Left lobe of liver (tissue), 2 donors: Measurements from ENCODE around the gene STAG2. TPM values are rescaled to one million over a fixed set of nuclear protein-coding genes. Genes with fewer than 3 reads are reported as not detected.
"Not testable (repeated sequence)": the region's sequence is repeated elsewhere in the genome, so short reads cannot be mapped to it uniquely, and the experiment has no call there.

Experiments
- ATAC-seq: fragments of 200-7000 bp; cut with Tn5 transposase; one replicate; pipeline ENCODE4 v1.9.1; 2020; ENCODE audit warnings: mild to moderate bottlenecking, moderate library complexity
- DNase-seq: peaks from one replicate; pipeline ENCODE4 v3.0.0-alpha.2; 2020; ENCODE audit warnings: low spot score
- total RNA-seq: library from RNA; stranded (reverse); gene quantifications from one replicate; pipeline ENCODE4 v1.2.1, GENCODE V29; 2021
- donor health status: DM: no; HTN: no; CAD: no; lungs with moderate emphysema.
- donor health status: DM: no; HTN: yes; CAD: no.

STAG2 gene
- 15.2 TPM for total RNA-seq

DNA sequence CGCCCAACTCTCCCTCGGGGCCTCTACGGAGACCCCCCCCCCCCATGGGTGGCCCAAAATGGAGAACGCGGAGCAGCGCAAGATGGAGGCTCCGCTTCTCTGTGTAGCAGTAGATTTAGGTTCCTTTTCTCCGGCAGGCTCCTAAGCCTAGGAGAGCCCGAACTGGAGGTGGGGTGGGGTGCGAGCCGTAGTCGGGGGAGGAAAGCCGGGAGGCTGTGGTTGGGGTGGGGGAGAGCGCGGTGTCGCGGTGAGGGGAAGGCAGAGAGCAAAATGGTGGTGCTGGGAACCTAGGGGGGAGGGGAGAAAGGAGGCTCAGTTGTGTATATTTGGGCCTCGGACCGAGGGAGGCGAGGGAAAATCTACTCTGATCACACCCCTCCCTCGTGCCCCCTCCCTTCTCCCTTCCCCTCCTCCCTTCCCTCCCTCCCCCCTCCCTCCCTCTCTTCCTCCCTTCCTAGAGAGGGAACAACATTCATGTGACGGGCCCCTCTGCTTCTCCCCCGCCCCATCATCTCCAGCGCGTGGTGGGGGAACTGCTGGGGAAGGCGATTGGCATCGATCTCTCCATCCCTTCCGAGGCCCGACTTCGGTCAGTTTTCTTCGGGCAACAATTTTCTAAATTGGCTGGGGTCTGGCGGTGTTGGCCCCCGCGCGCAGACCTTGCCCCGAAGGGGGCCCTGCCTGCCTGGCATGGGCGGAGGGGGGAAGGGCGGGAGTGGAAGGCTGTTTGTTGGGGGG, at the start of gene STAG2:
STAG2 (plus strand) TSS at position 439 of the 738 bp plus-strand sequence. CDS start 60,922 bp downstream, outside the sequence.
- peak; percentile 63 for ATAC-seq
- peak; percentile 76 for DNase-seq

DNA sequence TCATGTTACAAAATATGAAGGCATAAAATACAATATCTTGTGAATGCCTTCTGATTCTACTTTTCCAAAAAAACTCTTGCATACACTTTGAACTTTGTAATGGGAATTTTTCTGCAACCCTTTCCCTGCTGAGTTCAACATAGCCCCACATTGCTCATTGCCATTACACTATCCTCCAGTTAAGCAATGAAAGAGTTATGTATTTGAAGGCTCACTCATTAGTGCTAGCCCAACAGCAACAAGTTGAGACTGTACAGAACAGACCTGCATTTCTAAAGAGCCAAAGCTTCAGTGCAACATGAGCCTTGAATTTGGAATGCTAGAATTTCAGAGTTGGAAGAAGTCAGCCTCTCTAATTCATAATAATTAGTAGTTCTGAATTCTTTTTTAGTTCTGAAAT, 44.4 kb upstream of the STAG2 start:
- DNase-seq: no peak
- ATAC-seq: peak; percentile 69

DNA sequence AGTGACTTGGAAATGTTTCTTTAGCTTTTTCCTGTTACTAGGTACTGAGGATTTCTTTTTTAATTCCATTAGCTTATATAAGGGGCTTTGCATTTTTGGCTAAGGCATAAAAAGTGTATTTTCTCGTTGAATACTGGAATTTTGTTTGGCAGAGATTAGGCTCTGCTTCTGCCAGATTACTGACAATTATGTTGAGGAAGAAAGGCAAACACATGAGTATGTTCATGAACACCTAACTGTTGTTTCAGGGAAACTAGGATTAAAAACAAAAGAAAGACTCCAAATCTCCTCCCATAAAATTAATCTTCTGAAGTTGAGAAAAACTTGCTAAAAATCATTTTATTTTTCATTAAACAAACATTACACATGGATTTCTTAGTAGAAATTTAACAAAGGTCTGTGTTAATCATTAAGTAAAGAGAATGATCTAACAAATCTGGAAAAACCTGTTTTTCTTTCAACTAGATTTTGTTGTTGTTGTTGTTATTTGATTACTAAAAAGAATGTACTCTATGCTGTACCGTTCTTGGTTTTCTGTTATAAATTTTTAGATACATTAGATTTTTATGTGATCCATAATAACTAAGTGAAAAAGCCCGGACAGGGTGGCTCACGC, 43.3 kb upstream of the STAG2 start:
- DNase-seq (no peak), ATAC-seq (peak; percentile 24)

DNA sequence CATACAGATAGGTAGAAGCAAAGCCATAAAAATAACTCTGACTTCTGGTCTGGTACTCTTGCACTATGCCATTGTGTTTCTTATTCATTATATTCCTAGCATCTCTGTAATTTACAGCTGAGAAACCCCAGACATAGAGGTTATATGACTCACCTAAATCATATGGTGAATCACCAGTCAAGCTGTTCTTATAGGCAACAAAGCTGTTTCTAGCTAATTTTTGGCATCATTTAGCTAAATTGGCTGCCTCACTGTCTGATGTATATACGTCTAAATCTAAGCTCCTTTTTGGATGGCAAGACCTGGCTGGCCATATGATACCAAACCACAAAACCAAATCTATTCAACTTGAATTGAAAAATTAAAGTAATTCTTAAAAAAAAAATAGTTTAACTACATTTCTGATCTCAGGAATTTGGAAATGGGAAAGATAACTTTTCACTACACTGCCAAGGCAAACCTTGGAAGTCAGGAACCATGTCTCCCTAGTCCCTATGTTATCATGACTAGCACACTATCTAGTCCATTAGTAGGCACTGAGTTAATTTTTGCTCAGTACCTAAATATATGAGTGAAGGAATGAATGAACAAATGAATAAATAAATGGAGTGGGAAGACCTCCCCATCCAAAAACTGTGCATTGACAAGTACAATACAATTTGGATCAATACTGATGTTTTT, 41.3 kb upstream of the STAG2 start:
- DNase-seq (no peak), ATAC-seq (no peak)

DNA sequence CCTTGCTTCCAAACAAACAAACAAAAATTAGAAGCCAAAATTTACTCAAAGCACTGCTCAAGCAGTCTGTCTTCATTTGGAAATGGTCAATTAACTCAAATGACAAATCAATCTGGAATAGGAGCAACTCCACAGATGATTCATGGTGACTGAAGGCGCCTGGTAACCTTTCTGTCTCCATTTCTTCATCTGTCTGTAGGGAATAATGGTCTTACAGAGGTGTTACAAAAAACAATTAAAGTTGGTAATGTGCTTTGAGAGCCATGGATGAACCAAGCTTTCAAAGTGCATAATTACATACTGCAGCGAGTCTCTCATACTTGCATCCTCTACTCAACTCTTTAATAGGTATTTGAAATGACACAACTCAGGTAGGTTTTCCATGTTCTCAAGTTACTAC, 38.3 kb upstream of the STAG2 start:
- ATAC-seq (no peak), DNase-seq (no peak)

DNA sequence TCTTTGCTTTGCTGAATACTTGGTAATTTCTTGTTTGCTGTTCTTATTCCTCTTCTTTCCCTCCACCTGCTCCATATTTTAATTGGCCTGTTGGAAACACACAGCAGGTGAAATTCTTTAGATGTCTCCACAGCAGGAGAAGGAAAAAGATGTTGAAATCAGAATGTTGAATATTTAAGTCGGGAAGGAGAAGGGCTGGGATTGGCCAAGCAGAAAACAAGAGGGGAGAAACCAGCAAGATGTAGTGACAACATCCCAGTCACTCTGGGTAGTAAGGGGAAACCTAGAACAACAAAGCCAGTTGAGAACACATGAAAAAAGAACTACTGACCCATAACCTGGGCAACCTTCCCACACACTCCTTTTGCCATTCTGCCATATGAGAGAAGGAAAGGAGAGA, 37.3 kb upstream of the STAG2 start:
- DNase-seq: no peak
- no peak for ATAC-seq

DNA sequence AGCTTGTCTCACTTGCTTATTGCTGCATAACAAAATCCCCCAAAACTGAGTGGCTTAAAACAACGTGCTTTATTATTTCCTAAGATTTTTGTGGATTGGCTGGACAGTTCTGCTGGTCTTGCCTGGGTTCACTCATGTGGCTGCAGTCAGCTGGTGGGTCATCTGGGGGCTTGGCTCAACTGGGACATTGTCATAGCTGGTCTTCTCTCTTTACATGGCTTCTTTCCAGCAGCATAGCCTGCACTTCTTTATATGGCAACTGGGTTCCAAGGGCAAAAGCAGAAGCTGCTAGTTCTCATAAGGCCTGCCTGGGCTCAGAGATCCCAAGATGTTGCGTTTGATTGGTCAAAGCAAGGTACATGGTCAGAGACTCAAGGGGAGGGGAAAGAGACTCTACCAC, 33.7 kb upstream of the STAG2 start:
- no peak for ATAC-seq
- DNase-seq: no peak

DNA sequence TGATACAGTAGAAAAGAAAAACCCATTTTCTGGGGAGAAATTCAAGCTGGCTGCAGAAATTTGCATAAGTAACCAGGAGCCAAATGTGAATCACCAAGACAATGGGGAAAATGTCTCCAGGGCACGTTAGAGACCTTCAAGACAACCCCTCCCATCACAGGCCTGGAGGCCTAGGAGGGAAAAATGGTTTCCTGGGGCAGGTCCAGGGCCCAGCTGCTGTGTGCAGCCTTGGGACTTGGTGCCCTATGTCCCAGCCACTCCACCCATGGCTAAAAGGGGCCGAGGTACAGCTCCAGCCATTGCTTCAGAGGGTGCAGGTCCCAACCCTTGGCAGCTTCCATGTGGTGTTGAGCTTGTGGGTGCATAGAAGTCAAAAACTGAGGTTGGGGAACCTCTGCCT, 29.5 kb upstream of the STAG2 start:
- not testable (repeated sequence) for ATAC-seq, DNase-seq

DNA sequence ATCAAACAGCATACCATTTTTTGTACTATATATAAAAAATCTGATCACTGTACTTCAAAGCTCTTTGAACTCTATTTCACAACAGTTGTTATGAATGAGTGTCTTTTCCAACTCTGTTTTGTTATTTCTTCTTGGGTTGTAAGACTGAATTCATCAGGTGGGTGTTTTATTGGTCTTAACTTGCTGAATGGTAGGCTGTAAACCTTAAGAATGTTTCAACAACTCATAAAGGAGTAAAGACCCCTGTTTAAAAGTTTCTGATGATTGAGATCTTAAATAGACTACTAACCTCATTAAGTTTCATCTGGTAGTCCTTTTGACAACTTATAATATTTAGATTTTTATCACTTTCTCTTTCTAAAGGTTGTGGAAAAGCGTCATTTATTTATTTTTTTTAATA, 18.4 kb upstream of the STAG2 start:
- no peak for DNase-seq
- no peak for ATAC-seq

DNA sequence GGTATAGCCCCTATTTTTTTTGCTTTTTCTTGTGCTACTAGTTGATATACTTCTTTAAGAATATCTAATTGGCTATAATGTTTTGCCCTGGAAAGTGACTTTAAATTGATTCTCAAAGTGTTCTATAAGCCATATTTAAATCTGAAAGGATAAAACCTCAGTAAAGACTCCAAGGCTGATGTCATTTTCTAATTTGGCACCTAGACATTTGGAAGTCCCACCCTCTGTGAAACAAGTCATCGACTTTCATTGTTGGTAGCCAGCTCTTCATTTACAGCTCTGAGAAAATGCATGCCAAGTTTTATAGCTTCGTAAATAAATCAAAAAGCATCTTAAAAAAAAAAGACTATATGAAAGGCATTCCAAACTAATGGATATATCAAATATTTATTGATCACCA, 18.0 kb upstream of the STAG2 start:
- ATAC-seq (no peak), DNase-seq (no peak)

DNA sequence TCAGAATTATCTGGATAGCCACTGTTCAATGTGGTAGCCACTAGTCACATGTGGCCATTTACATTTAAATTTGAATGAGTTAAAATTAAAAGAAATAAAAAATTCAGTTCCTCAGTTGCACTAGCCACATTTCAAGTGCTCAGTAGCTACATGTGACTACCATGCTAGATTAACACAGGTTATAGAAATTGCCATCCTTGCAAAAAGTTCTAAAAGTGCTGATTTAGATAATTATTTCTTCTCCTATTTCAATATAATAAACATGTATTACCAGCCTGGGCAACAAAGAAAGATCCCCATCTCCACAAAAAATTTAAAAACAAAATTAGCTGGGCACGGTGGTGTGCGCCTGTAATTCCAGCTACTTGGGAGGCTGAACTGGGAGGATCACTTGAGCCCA, 11.7 kb upstream of the STAG2 start:
- ATAC-seq (no peak), DNase-seq (no peak)

DNA sequence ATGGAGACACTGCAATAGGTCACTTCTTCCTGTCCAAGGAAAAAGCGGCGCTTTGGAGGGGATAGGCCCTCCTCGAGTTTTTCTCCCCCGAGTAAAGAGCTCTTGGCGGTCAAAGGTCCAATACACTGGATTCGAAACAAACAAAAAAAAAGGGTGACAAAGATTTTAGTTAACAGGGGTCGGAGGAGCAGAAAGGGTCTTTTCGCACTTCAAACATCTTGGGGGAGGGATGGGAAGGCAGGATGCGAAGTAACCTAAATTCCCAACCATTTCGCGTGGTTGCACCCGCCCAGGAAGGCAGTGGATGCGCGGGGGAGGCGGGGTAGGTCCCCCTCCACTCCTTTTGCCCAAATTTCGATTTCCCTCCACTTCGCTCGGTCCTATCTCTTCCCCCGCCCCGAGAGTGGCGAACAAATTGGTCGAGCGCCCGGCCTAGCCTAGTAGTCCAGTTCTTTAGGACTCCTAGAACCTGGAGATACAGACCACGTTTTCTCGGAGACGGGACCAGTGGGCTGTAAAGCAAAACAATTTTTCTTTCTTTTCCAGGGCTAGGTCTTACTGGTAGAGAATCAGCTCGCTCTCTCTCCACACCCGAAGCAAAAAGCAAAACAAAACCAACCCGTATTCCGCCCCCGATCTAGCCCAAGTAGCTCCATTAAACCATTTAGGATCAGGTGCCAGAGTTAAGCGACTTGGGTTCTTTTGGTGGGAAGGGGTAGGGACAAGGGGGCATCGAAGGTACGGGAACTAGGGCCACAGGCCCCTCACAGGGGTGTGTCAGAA, 2.0 kb upstream of the STAG2 start:
- ATAC-seq (peak; percentile 34), DNase-seq (peak; percentile 59)

DNA sequence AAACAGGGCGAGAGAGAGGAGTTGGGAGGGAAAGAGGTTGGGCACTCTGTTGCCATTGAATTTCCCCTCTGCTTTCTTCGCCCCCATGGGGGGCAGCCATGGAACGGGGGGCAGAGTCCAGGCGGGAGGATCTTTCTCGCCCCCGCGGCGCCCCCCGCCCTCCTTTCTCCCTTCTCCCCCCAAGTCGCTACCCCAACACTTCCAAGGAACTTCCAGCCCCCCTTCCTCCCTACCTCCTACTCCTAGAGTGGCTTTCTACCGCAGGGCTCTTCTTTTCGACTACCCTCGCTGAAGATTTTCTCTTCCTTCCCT, 594 bp upstream of the STAG2 start:
- ATAC-seq (no peak), DNase-seq (no peak)

DNA sequence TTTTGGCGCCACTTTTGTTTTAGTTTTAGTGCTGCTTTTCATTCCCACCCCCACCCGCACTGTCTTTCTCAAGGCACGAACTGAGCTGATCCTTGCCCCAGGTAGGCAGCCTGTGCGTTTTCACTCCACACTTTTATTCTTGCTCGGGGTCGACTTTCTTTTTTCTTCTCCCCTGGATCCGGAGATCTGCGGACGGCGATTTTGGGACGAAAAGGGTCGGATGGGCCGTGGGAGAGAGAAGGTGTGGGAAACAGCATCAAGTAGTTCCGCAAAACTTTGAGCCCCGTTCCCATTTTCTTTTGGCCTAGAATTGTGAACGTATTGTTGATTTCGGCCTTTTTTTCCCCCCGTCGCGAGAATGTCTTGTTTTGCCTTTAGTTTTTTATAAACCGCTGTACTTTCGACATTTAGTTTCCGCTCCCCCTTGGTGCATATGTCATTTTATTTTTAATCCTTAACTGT, 531 bp downstream of the STAG2 start:
- ATAC-seq (peak; percentile 3), DNase-seq (no peak)

DNA sequence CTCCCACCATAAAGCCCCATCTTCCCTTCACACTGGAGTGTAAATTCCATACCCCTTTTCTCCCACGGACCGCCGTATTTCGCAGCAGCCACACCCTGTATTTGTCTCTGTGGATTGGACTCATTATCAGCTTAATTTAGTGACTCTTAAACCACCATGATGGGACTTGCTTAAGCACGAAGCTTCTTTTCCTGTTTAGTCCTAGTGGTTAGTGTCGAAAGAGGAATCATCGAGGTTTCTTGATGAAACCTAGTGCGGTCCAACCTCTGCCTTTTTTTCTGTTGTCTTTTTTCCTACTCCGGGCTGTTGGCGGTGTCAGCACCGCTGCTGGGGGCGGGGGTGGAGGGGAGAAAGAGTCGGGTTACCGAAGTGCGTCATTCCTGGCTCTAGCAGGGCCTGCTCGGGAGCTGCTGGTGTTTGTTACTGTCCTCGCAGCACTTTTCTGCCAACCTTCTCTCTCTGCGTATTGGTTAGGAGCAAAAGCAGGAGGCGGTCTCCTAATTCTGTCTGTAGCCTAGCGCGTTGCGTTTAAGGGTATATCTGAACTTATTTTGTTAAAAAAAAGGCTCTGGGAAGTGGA, 1.4 kb downstream of the STAG2 start:
- ATAC-seq: peak; percentile 70
- peak; percentile 91 for DNase-seq

DNA sequence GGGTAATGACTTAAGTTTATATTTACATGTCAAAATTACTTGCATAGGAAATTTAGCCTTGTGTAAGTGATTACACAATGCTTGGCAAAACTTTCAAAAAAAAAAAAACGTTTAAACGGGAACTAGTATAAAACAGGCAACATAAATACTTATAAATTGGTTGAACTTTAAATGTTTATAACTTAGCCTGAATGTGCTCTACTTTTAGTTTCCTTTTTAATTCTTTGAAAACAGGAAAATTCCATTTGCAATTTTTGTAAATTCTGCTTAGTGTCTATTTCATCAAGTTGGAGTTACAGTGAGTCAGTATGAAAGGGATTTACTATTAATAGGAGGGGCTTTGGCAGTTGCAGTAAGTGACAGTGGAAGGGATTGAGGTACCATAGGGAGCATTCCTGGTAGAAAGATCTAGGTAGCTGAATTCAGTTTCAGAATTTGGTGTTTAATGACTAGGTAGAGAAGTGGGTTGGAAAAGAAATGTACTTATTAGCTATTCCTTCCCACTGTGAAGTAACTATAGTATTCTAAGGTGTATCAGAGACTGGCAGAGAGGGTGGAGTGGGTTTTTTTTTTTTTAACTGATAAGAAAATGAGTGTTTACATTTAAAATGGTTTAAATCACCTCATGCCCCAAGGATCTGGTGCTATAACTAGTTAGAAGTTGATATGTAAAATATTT, 2.8 kb downstream of the STAG2 start:
- DNase-seq: no peak
- ATAC-seq: no peak

DNA sequence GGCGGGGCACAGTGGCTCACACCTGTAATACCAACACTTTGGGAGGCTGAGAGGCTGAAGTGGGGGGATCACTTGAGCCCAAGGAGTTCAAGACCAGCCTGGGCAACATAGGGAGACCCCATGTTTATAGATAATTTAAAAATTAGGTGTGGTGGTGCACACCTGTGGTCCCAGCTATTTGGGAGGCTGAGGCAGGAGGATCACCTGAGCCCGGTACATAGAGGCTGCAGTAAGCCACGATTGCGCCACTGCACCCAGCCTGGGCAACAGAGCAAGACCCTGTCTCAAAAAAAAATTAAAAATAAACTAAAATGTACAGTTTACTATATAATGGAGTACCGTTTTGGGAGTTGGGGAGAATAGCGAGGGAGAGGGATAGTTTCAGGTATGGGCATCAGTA, 4.2 kb downstream of the STAG2 start:
- ATAC-seq: no peak
- no peak for DNase-seq

DNA sequence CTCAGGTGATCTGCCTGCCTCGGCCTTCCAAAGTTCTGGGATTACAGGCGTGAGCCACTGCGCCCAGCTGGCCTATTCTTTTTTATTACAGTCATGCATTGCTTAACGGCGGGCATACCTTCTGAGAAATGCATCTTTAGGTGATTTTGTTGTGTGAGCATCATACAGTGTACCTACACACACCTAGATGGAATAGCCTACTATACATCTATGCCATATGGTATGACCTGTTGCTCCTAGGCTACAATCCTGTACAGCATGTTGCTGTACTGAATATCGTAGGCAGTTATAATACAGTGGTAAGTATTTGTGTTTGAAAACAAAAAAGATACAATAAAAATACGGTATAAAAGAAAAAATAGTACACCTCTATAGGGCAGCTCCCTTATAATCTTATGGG, 6.0 kb downstream of the STAG2 start:
- DNase-seq: no peak
- no peak for ATAC-seq

DNA sequence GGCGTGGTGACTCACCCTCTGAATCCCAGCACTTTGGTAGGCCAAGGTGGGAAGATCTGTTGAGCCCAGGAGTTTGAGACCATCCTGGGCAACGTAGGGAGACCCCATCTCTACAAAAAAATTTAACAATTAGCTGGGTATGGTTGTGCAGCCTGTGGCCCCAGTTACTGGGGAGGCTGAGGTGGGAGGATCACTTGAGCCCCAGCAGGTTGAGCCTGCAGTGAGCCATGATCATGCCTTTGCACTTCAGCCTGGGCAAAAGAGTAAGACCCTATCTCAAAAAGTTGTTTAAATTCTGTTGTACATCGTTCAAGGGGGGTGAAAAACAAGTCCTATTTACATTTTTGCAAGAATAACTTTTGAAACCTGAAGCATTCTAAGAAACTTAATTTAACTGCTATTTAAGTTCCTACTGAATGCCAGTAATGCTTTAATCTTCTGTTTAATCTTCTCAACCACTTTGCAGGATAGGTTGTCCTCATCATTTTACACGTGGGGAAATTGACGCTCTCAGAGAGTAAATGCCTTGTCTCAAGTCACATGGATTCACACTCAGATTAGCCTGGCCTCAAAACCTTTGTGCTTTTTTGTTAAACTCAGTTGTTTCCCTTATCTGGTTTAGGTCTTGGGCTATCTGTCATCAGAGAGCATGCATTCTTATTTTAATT, 7.0 kb downstream of the STAG2 start:
- ATAC-seq (no peak), DNase-seq (no peak)

DNA sequence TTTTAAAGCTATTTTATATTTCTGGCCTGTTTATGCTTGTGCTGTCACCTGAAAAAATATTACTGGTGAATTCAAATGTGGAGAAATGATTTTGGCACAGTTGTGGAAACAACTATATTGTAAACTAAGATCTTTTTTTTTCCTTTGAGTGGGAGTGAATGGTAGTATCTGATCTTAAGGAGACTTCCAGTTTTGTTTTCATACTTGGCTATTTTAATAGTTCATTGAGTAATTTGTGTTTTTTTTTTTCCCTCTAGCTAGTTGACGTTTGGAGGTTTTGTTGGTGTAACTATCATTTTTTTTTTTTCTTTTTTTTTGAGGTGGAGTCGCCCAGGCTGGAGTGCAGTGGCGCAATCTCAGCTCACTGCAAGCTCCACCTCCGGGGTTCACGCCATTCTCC, 10.5 kb downstream of the STAG2 start:
- ATAC-seq (no peak), DNase-seq (no peak)
